T-helper 17 cell (primary cell): ENCODE measurements around the gene IFNL2. TPM values are rescaled to one million over a fixed set of nuclear protein-coding genes. Genes with fewer than 3 reads are reported as not detected.
"Not testable (repeated sequence)": the region's sequence is repeated elsewhere in the genome, so short reads cannot be mapped to it uniquely, and the experiment has no call there.

ENCODE experiments used
- ATAC-seq: fragments of 150-1000 bp; cut with Tn5 transposase; 2 replicates; pipeline ENCODE4 v1.10.0; 2021; ENCODE audit warnings: mild to moderate bottlenecking, moderate library complexity
- DNase-seq, 3 donors: peaks; one replicate each; pipeline versions ENCODE4 v3.0.0 to v3.0.0-alpha.2; 2020 to 2021
- H3K9me3 ChIP-seq: one replicate; pipeline ENCODE4 v1.7.0; 2013; ENCODE audit warnings: low read length, mild to moderate bottlenecking; ENCODE audit not compliant: control insufficient read depth, poor library complexity, severe bottlenecking
- H3K27ac Mint-ChIP-seq: one replicate; pipeline ENCODE4 v1.8.0; 2022; ENCODE audit warnings: mild to moderate bottlenecking, moderate library complexity, mixed read lengths
- H3K27me3 Mint-ChIP-seq: one replicate; pipeline ENCODE4 v1.8.0; 2022; ENCODE audit warnings: mixed read lengths
- H3K36me3 Mint-ChIP-seq: one replicate; pipeline ENCODE4 v1.8.0; 2022; ENCODE audit warnings: low read depth, mixed read lengths
- H3K4me1 Mint-ChIP-seq: one replicate; pipeline ENCODE4 v1.8.0; 2022; ENCODE audit warnings: mild to moderate bottlenecking, mixed read lengths
- H3K4me3 Mint-ChIP-seq: one replicate; pipeline ENCODE4 v1.8.0; 2022; ENCODE audit warnings: mild to moderate bottlenecking, moderate library complexity, mixed read lengths
- total RNA-seq, 4 donors: library from RNA in 2 of 4; stranded (reverse) in 2 of 4; gene quantifications; one replicate each; pipeline ENCODE4 v1.2.3 and lab custom pipeline; 2022 to 2026

IFNL2 gene
- total RNA-seq (not detected), total RNA-seq (lab: John Stamatoyannopoulos, UW) (0 reads per million in 2 donors)

DNA sequence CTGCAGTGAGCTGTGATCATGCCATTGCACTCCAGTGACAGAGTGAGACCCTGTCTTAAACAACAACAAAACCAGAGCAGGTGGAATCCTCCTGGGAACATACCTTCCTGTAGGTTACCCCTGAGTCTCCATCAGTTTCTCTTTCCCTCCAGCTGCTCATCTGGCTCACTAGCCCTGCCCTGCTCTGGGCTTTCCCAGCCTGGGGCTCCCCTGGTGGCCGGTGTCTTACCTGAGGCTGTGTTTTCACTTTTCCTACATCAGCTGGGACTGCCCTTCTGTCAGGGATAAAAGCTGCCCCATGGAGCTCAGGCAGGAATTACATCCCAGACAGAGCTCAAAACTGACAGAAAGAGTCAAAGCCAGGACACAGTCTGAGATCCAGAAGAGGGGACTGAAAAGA is at the start of gene IFNL2:
Gene IFNL2 (plus strand): TSS at position 312 of the 400 bp plus-strand sequence. CDS start 173 bp downstream, outside the sequence.
- not testable (repeated sequence) for H3K9me3 ChIP-seq, H3K36me3 Mint-ChIP-seq, H3K4me3 Mint-ChIP-seq, DNase-seq, H3K4me1 Mint-ChIP-seq, H3K27ac Mint-ChIP-seq
- ATAC-seq: peak; percentile 67
- H3K27me3 Mint-ChIP-seq: peaks cover 37% of the 10 kb centered on the region

DNA sequence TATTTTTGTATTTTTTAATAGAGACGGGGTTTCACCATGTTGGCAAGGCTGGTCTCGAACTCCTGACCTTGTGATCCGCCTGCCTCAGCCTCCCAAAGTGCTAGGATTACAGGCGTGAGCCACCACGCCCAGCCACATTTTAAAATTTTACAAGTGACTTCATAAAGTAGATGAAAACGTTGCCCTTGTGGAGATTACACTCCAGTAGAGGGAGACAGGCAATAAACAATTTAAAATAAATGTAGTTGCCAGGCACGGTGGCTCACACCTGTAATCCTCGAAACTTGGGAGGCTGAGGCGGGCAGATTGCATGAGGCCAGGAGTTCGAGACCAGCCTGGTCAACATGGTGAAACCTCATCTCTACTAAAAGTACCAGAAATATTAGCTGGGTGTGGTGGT is 49.1 kb upstream of the IFNL2 start:
- not testable (repeated sequence) for H3K9me3 ChIP-seq, H3K36me3 Mint-ChIP-seq, H3K27ac Mint-ChIP-seq, H3K4me3 Mint-ChIP-seq, ATAC-seq, DNase-seq, H3K4me1 Mint-ChIP-seq
- peaks cover 44% of the 10 kb centered on the region for H3K27me3 Mint-ChIP-seq

DNA sequence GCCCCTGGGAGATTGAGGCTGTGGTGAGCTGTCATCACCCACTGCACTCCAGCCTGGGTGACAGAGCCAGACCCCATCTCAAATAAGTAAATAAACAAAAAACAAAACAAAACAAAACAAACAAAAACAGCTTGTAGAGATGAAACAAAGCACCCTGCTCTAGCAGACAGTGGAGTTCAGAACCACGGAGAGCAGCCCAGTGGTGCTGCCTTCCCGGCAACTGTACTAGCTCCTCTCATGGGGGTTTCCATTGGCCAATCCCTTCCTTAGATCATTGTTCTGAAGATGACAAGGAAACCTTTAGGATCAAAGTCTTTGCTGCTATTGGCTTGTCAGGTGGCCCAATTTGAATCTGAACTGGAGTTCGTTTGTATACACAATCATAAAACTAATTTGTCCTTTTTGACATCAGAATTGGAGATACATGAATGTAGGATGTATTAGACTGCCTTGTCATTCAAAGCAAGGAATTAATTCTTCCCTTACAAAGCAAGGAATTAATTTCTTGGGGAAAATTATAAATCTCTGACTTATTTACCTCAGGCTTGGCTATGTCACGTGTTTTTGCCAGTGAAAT is 44.4 kb upstream of the IFNL2 start:
- peaks cover 9% of the 10 kb centered on the region for H3K4me1 Mint-ChIP-seq
- DNase-seq (no peak), ATAC-seq (peak; percentile 44)
- H3K36me3 Mint-ChIP-seq: peaks cover 8% of the 10 kb centered on the region
- no peaks in the 10 kb centered on the region for H3K9me3 ChIP-seq
- no peak overlapping the region for H3K27ac Mint-ChIP-seq
- H3K27me3 Mint-ChIP-seq: peaks cover 60% of the 10 kb centered on the region
- no peak overlapping the region for H3K4me3 Mint-ChIP-seq

DNA sequence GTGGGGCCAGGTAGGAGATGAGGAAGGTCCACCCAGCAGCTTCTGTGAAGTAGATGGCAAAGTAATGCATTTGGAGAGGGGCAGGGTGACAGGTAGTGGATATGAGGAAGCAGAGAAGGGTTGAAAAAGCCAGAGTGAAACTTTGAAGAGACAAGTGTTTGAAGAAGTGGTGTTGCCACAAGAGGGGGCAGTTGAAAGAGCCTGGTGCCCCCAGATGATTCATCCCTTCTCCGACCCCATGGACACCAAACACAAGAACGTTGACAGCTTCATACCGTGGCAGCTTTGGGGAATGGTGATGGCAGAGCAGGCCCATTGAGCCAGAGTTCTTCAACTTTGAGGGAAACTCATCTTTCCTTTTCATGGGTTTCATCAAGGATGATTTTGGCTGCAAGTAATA is 43.3 kb upstream of the IFNL2 start:
- Mint-ChIP-seq H3K27ac (no peak overlapping the region), H3K4me1 (peaks cover 6% of the 10 kb centered on the region), H3K36me3 (peaks cover 5% of the 10 kb centered on the region), H3K4me3 (no peak overlapping the region), H3K27me3 (peaks cover 53% of the 10 kb centered on the region)
- DNase-seq: no peak
- no peak for ATAC-seq
- no peaks in the 10 kb centered on the region for H3K9me3 ChIP-seq

GRCh38 chr19:39230096-39230764 is 38.0 kb upstream of the IFNL2 start:
- DNase-seq: no peak
- Mint-ChIP-seq H3K4me1 (peaks cover 2% of the 10 kb centered on the region), H3K4me3 (no peak overlapping the region), H3K27ac (no peak overlapping the region), H3K27me3 (peaks cover 15% of the 10 kb centered on the region), H3K36me3 (no peaks in the 10 kb centered on the region)
- ATAC-seq: no peak
- H3K9me3 ChIP-seq: no peaks in the 10 kb centered on the region

DNA sequence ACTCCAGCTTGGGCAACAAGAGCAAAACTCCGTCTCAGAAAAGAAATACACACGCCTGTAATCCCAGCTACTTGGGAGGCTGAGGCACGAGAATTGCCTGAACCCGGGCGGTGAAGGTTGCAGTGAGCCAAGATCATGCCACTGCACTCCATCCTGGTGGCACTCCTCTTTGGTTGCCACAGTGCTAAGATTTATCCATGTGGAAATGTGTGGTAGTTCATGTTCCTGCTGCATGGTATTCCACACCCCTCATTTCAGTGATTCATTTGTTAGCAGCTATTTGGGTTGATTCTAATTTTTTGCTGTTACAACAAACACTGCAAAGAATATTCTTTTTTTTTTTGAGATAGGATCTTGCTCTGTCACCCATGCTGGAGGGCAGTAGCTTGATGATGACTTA is 35.5 kb upstream of the IFNL2 start:
- Mint-ChIP-seq H3K27me3 (no peaks in the 10 kb centered on the region), H3K4me1 (peaks cover 13% of the 10 kb centered on the region), H3K4me3 (no peak overlapping the region), H3K36me3 (no peaks in the 10 kb centered on the region), H3K27ac (no peak overlapping the region)
- no peaks in the 10 kb centered on the region for H3K9me3 ChIP-seq
- no peak for DNase-seq
- no peak for ATAC-seq

- H3K36me3 Mint-ChIP-seq: no peaks in the 10 kb centered on the region
- peaks cover 21% of the 10 kb centered on the region for H3K4me1 Mint-ChIP-seq
- peak overlapping the region; percentile 19 for H3K4me3 Mint-ChIP-seq
- no peak for DNase-seq
- H3K27ac Mint-ChIP-seq: peak overlapping the region; percentile 74
- H3K9me3 ChIP-seq: no peaks in the 10 kb centered on the region
- peak; percentile 67 for ATAC-seq
- peaks cover 5% of the 10 kb centered on the region for H3K27me3 Mint-ChIP-seq
Measured at GRCh38 chr19:39236527-39236926, 31.7 kb upstream of the IFNL2 start.

DNA sequence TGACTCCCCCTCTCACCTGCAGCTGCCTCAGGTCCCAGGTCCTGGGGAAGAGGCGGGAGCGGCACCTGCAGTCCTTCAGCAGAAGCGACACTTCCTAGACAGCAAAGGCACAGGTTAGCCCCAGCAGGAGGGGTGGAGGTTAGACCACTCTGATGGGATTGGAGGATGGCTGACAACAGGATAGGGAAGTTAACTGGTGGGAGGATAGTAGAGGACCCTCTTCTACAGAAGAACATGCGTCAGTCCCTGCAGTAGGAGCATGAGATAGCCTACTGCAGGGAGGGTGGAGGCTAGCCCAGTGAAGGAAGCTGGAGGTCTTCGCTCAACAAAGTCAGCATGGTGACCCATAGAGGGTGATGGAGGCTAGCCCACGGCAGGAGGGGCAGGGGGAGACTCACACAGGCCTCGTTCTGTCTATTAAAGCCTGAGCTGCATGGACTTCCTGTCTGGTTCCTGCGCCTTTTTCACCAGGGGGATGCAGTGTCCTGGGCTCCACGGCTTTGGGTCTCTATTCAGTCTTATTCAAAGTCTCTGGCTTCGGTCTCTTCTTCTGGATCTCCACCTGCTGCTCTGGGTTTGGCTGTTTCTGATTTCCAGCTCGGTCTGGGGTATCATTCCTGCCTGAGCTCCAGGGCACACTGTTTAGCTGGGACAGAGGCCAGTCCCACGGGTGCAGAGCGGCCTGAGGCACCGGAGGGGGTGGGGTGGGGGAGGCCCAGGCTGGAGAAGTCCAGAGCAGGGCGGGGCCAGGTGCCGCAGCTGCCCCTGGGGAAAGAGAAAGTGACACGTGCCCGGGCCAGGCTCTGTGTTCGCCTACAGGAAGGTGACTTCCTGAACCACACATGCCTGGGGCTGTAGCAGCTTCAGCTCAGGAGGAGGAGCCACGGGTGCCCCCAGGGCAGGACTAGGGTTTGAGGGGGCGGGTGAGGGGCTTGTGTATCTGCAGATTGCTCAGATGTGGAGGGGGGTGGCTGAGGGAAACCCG is 30.7 kb upstream of the IFNL2 start:
- peak in 2 of 3 donors; percentile 12 to 14 for DNase-seq
- Mint-ChIP-seq H3K36me3 (no peaks in the 10 kb centered on the region), H3K27me3 (peaks cover 5% of the 10 kb centered on the region), H3K27ac (peak overlapping the region; percentile 32), H3K4me1 (peaks cover 21% of the 10 kb centered on the region), H3K4me3 (peak overlapping the region; percentile 80)
- peak; percentile 74 for ATAC-seq
- no peaks in the 10 kb centered on the region for H3K9me3 ChIP-seq

- H3K27ac Mint-ChIP-seq: peak overlapping the region; percentile 53
- no peaks in the 10 kb centered on the region for H3K9me3 ChIP-seq
- H3K27me3 Mint-ChIP-seq: peaks cover 5% of the 10 kb centered on the region
- peaks cover 21% of the 10 kb centered on the region for H3K4me1 Mint-ChIP-seq
- H3K36me3 Mint-ChIP-seq: no peaks in the 10 kb centered on the region
- peak overlapping the region; percentile 80 for H3K4me3 Mint-ChIP-seq
- ATAC-seq (no peak), DNase-seq (no peak)
Measured at GRCh38 chr19:39238209-39238608, 30.0 kb upstream of the IFNL2 start.

DNA sequence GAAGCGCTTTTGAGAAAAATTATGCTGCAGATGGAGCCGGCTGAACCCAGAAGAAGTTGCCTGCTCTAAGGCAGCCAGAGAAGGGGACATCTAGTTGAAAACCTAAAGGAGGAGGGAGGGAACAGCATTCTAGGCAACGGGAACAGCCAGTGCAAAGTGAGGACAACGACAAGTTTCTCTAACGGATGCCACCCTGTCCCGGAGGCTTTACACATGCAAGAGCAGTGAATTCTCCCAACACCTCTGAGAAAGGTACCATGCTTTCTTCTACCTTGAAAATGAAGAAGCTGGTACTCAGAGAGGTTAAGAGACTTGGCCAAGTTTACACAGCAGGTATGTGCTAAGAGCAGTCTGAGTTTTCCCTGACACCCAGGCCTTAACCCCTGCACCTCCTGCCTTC is 29.3 kb upstream of the IFNL2 start:
- Mint-ChIP-seq H3K27ac (peak overlapping the region; percentile 53), H3K4me1 (peaks cover 21% of the 10 kb centered on the region)

GRCh38 chr19:39240421-39240820 is 27.8 kb upstream of the IFNL2 start:
- no peaks in the 10 kb centered on the region for H3K9me3 ChIP-seq
- DNase-seq (no peak), ATAC-seq (no peak)
- H3K4me1 Mint-ChIP-seq: peaks cover 24% of the 10 kb centered on the region
- H3K4me3 Mint-ChIP-seq: no peak overlapping the region
- H3K36me3 Mint-ChIP-seq: no peaks in the 10 kb centered on the region
- H3K27me3 Mint-ChIP-seq: peaks cover 13% of the 10 kb centered on the region
- no peak overlapping the region for H3K27ac Mint-ChIP-seq

More for the DNA sequence above, 29.3 kb upstream of the IFNL2 start:
- ATAC-seq: no peak
- no peak for DNase-seq
- Mint-ChIP-seq H3K27me3 (peaks cover 5% of the 10 kb centered on the region), H3K36me3 (no peaks in the 10 kb centered on the region), H3K4me3 (no peak overlapping the region)
- no peaks in the 10 kb centered on the region for H3K9me3 ChIP-seq

DNA sequence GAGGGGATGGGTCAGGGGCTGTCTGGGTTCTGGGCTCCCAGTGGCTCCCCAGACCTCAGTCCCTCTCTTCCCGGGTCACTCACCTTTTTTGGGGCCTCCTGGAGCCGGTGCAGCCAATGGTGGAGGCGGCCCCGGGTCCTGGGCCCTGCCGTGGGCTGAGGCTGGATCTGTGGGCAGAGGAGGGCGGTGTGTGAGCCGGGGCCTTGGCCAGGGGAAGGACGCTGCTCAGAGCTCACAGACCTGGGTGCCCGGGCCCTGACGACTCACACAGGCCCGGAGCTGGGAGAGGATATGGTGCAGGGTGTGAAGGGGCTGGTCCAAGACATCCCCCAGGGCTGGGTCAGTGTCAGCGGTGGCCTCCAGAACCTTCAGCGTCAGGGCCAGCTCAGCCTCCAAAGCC is 24.5 kb upstream of the IFNL2 start:
- not testable (repeated sequence) for H3K9me3 ChIP-seq, H3K4me3 Mint-ChIP-seq, ATAC-seq, H3K27ac Mint-ChIP-seq, DNase-seq, H3K36me3 Mint-ChIP-seq, H3K4me1 Mint-ChIP-seq
- peaks cover 13% of the 10 kb centered on the region for H3K27me3 Mint-ChIP-seq

DNA sequence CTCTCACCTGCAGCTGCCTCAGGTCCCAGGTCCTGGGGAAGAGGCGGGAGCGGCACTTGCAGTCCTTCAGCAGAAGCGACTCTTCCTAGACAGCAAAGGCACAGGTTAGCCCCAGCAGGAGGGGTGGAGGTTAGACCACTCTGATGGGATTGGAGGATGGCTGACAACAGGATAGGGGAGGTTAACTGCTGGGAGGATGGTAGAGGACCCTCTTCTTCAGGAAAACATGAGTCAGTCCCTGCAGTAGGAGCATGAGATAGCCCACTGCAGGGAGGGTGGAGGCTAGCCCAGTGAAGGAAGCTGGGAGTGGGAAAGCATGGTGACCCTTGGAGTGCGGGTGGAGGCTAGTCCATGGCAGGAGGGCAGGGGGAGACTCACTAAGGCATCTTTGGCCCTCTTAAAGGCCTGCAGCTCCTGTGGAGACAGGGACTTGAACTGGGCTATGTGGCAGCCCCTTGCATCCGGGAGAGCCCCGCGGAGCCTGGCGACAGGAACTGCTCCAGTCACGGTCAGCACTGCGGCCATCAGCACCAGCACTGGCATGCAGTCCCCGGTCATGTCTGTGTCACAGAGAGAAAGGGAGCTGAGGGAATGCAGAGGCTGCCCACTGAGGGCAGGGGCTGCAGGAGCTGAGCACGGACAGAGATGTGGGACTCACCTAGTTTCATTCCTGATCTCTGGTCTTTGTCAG is 23.6 kb upstream of the IFNL2 start, which contains the start of gene IFNL3:
Gene IFNL3 (minus strand): TSS at position 597 of the 691 bp plus-strand sequence. CDS start 39 bp downstream, at position 558.
- not testable (repeated sequence) for H3K4me1 Mint-ChIP-seq, H3K36me3 Mint-ChIP-seq, H3K27ac Mint-ChIP-seq, H3K9me3 ChIP-seq, ATAC-seq, DNase-seq, H3K4me3 Mint-ChIP-seq
- H3K27me3 Mint-ChIP-seq: peaks cover 13% of the 10 kb centered on the region
